Stomach (tissue), 4 donors: Measurements from ENCODE around the gene KIF18B.

ENCODE experiments used
- POLR2A ChIP-seq, 4 donors: fragments of 450-650 bp; IDR thresholded peaks; one replicate each; pipeline ENCODE4 v1.6.1; 2016; ENCODE audit warnings: antibody characterized with exemption in 4 of 4, control low read depth in 2 of 4, mild to moderate bottlenecking in 1 of 4, moderate library complexity in 1 of 4
- POLR2AphosphoS5 ChIP-seq, 3 donors: sonication (generic); formaldehyde crosslinking; IDR thresholded peaks; one replicate each; pipeline ENCODE4 v1.6.1; 2016; ENCODE audit warnings: antibody characterized with exemption in 3 of 3
- TF ChIP-seq, protein P1 (sequence below), 7 experiments: fragments of 450-650 bp in 4 of 7; fragments of 200-600 bp in 3 of 7; sonication (generic) in 3 of 7; IDR thresholded peaks; one replicate each; pipeline ENCODE4 v1.5.1; 2016 to 2019; ENCODE audit warnings: antibody characterized with exemption in 7 of 7, control low read depth in 2 of 7, mild to moderate bottlenecking in 1 of 7

DNA sequence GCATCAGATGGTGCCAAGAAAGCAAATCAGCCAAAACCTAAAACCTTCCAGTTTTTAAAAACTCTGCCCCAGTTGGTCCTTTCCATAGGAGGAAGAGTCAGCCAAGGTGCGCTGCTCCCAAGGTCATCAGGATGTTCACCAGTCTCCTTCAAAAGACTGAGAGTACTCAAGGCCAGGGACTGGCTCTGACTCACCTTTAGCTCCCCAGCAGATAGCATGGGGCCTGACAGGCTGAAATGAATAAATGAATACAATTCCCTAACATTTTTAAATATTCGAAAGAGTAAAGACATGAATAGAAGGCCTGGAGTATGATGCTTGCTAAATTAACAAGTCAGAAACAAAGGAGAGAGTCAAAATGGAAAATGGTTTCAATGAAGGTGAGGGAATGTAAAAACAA lies 67.5 kb downstream of the KIF18B start:
- TF ChIP-seq, protein P1, sequence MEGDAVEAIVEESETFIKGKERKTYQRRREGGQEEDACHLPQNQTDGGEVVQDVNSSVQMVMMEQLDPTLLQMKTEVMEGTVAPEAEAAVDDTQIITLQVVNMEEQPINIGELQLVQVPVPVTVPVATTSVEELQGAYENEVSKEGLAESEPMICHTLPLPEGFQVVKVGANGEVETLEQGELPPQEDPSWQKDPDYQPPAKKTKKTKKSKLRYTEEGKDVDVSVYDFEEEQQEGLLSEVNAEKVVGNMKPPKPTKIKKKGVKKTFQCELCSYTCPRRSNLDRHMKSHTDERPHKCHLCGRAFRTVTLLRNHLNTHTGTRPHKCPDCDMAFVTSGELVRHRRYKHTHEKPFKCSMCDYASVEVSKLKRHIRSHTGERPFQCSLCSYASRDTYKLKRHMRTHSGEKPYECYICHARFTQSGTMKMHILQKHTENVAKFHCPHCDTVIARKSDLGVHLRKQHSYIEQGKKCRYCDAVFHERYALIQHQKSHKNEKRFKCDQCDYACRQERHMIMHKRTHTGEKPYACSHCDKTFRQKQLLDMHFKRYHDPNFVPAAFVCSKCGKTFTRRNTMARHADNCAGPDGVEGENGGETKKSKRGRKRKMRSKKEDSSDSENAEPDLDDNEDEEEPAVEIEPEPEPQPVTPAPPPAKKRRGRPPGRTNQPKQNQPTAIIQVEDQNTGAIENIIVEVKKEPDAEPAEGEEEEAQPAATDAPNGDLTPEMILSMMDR (IDR thresholded peaks at IDR 0.05): no peak
- TF ChIP-seq POLR2A (IDR thresholded peaks at IDR 0.05): no peak
- TF ChIP-seq POLR2AphosphoS5 (IDR thresholded peaks at IDR 0.05): no peak
